ENCODE results near the gene SDHAF3.

Gene SDHAF3

DNA sequence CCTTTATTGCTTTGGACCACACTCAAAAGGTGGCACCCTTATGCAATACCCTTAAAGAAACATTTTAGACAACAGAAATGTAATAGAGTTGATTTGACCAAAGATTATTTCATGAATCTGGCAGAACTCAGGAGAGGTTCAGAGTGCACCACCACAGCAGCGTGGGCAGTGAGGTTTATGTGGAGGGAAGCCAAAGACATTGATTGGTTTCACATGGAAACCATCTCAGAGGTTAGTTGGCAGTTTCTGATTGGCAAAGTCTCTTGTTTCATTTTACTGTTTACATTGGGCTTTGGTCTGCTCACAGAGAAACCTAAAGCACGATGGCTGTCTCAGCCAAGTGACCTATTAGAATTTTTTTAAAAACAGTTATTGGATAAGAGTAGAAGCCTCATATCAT, 101.3 kb downstream of the SDHAF3 start:
- DNase-seq (ENCODE audit: low read depth in 2 of 2): no peak

DNA sequence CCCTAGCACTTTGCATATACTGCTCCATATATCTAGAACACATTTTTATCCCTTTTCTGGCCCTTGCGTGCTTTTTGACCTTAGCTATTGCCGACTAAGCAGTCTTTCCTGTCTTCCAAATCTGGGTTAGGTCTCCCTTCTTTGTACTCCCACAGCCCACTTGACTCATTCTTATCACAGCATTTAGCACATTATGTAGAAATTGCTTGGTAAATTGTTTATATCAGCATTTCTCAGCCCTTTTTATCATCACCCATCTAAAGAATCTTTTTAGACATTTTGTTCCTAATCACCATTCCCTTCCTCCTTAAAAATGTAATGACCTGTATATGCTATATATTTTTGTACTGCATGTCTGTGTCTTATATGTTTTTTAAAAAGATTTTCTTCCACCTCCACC, 101.7 kb downstream of the SDHAF3 start:
- DNase-seq (ENCODE audit: low read depth in 2 of 2): no peak

GRCh38 chr7:97224316-97224715, 106.8 kb downstream of the SDHAF3 start:
- DNase-seq (ENCODE audit: low read depth in 2 of 2): no peak

DNA sequence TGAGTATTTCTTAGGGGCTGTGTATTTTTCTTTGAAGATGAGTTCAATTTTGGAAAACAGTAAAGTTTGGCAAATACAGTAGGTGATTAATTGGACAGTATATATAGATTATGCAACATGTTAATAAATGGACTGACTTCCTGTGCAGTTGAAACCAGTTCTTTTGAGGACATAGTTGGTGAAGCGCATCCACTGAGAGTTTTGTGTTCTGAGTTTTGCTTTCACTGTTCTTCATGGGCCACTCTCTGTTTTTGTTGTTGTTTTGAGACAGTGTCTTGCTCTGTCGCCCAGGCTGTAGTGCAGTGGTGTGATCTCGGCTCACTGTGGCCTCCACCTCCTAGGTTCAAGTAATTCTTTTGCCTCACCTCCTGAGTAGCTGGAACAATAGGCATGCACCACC, 109.0 kb downstream of the SDHAF3 start:
- DNase-seq (ENCODE audit: low read depth in 2 of 2): no peak

Data from stimulated activated CD4-positive, alpha-beta T cell treated with anti-CD3 and anti-CD28 coated beads, Interleukin-1b, Interleukin-23, amount 100 ng/mL, for 1 hour (primary cell).